CD4-positive, alpha-beta T cell treated with Interferon gamma for 1 hour (primary cell): ENCODE data around the gene PDE8B.

Experiments
- DNase-seq: peaks from one replicate; pipeline ENCODE4 v3.0.0-alpha.2; 2020

The PDE8B gene

DNA sequence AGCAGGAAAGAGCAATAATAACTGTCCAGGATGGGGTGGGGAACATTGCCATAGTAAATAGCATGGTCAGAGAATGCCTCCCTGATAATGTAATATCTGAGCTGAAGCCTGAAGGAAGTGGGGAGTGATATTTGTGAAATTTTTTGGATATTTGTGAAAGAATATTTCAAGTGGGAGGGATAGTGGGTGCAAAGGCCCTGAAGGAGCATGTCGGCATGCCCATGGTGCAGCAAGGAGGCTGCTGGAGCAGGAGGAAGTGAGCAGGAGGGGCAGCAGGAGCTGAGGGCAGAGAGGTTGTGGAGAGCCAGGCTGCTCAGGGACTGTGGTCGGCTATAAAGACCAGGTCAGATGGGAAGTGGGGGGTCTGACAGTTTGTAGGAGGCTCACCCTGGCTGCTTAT lies 21.1 kb upstream of the PDE8B start:
- DNase-seq: no peak

DNA sequence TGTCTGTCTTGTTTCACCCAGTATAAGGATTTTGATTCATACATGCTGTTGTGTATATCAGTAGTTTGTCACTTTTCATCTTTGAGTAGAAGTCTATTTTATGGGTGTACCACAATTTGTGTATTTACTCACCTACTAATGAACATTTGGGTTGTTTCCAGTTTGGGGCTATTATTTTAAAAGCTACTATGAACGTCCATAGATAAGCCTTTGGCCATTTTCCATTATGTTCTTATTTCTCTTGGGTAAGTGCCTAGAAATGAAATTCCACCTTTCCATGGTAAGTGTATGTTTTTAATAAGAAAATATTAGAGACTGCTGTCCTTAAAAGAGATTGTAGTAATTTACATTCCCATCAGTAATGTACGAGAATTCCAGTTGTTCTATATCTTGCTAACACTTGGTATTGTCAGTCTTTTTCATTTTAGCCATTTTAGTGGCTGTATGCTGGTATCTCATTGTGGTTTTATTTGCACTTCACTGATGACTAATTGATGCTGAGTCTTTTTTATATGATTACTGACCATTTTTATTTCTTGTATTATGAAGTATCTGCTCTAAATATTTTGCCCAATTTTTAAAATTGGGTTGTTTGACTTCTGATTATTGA lies 17.9 kb upstream of the PDE8B start:
- DNase-seq: no peak

DNA sequence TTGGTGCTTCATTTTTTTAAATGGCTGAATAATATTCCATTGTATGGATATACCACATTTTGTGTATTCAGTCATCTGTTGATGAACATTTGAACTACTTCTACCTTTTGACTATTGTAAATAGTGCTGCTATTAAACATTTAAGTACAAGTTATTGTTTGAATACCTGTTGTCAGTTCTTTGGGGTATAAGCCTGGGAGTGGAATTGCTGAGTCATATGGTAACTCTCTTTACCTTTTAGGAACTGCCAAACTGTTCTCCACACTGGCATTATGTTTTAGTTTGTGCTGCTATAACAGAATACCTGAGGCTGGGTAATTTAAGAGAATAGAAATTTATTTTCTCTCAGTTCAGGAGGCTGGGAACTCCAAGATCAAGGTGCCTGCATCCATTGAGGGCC lies 15.7 kb upstream of the PDE8B start:
- no peak for DNase-seq

DNA sequence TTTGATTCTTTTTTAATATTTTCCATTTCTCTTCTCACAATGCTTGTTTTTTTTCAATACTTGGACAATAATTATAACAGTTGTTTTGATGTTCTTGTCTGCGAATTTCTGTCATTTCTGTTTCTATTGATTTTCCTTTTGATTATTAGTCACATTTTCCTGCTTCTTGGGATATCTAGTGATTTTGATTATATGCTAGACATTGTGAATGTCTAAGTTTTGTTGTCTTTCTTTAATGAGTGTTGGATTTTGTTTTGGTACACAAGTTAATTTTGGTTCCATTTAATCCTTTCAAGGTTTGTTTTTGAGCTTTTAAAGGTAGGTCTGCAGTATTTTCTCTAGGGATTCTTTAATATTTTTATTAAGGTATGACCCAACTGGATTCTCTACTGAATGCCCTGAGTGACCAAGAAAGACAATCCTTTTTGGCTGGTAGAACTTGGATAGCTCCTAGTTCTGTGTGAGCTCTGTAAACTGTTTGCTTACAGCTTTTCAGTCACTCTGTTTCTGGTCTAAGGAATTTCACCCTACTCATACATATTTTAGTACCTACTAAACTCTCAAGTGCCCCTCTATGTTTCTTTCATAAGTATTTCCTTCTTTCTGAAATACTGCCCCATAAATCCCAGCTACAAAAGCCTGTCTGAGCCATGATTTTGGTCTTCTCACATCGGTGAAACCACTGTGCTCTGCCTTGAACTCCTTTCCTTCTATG lies 12.5 kb upstream of the PDE8B start:
- DNase-seq: no peak

DNA sequence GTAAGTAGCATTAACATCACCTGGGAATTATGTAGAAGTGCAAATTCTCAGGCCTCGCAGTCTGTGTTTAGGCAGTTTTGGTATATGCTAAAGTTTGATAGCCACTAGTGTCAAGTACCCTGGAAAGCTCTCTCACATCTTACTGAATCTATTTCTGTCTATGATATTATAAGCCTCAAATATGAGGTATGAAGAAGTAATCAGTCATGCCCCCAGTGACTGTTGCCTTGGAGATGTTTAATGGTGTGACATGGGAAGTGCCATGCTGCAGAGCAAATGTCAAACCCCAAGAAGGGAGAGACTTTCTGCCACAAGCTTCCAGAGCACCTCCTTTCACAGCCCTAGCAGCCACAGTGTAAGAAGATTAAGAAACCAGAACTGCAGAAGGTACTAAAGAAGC lies 9.8 kb upstream of the PDE8B start:
- no peak for DNase-seq

DNA sequence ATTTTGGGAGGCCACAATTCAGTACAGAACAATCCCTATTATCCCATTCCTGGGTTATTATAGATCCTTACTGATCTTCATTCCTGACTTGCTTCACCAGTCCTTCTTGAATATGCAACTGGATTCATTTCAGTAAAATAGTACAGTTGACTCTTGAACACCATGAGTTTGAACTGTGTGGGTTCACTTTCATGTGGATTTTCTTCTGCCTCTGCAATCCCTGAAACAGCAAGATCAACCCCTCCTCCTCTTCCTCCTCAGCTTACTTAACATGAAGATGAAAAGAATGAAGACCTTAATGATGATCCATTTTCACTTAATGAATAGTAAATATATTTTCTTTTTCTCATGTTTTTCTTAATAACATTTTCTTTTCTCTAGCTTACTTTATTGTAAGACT lies 8.3 kb upstream of the PDE8B start:
- DNase-seq: no peak

DNA sequence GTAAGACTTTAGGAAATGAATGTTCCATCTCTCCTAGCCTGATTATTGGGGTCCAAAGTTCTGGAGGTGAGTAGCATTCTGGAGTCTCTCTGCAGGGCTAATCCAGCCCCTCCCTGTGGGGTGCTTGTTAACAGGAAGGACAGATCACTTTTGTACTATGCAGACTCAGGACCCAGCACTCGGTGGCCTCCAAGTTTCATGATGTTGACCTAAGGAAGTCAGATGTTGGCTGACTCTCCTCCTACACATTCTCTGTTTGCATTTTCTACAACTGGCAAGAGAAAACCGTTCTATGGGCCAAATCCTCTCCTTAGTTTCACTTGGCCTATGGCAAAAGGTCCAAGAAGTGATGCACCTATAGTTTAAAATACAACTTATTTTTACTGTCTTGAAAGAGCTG lies 5.5 kb upstream of the PDE8B start:
- no peak for DNase-seq

DNA sequence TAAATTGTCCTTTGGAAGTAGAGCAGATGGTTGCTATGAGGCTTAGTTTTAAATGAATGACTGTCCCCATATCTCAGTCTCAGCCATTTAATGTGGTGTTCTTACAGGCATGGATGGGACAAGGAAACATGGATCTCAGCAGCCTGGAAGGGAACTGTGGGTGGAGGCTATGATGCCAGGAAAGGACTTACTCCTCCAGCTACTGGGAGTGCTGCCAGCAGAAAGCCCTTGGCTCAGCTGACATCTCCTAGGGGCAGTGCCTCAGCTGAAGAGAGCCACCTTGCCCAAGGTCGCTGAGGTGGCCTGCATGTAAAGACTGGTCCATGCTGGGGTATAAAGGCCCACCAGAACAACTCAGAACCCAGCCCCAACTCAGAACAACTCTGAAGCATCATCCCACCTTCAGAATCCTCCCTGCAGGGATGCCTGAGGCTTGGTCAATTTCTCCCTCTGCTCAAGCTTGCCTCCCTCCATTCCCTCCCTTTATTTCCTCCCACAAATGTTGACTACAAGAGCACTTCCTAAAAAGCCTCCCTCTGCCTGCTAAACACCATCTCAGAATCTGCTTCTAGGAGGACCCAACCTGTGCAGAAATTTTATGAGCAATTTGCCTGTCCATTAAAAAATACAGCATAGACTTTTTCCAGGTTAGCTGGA lies 1.8 kb upstream of the PDE8B start:
- DNase-seq: no peak

DNA sequence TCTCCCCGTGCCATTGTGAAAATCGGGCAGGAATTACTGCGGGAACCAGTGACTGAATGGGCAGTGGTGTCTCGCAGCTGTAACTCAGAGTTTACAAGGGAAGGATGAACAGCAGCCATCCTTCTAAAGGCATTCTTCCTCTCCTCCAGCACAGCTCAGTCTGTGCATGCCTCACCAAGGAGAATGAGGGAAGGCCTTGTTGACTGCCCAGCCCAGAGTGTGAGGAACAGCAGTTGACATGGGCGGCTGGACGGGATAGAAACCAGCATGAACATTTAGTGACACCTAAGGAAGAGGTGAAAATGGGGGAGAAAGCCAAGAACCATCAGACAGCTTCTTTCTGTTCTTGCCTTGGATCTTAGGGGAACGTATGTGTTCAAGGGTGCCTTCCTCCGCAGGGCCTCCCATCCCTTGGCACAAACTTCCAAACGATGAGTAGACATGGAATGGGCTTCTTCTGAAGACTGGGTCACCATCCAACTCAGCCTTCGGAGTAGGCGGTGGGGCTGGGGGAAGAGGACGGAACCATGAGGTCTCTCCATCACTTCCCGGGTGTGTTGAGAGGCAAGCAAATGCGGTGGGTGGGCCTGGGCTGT lies 887 bp upstream of the PDE8B start:
- no peak for DNase-seq

DNA sequence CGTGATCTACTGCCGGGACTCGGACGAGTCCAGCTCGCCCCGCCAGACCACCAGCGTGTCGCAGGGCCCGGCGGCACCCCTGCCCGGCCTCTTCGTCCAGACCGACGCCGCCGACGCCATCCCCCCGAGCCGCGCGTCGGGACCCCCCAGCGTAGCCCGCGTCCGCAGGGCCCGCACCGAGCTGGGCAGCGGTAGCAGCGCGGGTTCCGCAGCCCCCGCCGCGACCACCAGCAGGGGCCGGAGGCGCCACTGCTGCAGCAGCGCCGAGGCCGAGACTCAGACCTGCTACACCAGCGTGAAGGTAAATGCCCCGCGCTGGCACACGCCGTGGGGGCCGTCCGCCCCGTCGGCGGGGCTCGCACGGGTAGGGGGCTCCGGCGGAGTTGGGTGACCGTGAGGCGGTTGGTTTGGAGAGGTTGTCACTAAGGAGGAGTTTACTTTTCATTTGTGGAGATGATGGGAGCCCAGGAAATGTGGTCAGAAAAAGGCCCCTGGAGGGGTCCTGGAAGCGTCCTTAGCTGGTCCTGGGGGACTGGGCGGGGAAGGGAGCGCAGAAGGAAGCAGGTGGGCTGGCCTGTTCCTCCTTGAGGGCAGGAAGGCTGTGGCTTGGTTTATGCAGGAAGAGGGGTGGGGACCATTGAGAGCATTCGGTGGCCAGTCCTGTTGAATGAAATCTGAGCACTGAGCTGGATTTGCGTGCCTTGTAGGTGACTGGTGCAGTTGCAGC lies 647 bp downstream of the PDE8B start:
- no peak for DNase-seq

DNA sequence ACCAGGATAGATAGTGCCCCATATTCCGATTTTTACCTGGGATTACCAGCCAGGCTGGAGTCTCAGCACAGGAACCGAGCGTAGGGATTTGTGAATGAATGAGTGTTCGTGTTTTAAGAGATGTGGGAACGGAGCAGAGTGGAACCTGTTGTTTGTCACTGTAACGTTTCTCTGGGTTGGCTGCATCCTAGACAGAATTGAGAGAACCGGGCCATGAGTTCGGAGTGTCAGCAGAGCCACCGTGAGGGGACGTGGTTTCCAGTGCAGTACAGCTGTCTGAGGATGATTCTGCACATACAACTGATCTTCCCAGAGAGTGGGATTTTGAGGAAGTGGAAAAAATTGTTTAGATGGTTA lies 1.2 kb downstream of the PDE8B start:
- no peak for DNase-seq

DNA sequence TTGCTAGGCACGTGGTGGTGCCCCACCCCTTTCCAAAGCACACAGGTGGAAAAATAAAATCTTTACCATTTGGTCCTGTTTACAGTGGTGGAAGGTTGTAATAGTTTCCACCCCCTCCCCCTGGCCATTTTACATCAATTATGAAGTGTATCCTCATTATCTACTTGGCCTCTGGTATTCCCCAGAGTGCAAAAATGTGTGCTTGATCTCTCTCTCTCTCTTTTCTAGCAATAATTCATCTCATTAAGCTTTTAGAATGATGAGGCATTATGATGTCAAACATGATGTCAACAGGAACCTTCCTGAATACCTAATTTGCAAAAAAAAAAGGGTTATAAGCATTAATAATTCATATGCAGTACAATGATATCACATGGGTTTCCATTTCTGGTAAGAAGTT lies 3.1 kb downstream of the PDE8B start:
- no peak for DNase-seq

DNA sequence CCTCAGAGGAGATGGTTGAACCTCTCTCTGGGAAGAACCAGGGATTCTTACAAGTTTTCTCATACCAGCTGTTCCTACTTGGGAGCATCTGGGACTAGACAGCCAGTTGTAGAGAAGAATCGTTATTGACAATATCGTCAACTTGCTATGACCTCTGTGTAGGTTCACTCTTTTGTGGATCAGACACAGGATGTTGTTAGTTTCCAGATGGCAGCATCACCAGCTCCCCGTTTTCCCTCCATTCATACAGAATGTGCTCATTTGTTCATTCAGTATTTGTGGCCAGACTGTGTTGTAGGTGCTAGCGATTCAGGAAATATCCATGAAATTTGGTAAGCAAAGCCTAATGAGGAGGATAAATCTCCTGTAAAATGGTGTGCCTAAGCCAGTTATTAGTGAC lies 3.7 kb downstream of the PDE8B start:
- DNase-seq: no peak

DNA sequence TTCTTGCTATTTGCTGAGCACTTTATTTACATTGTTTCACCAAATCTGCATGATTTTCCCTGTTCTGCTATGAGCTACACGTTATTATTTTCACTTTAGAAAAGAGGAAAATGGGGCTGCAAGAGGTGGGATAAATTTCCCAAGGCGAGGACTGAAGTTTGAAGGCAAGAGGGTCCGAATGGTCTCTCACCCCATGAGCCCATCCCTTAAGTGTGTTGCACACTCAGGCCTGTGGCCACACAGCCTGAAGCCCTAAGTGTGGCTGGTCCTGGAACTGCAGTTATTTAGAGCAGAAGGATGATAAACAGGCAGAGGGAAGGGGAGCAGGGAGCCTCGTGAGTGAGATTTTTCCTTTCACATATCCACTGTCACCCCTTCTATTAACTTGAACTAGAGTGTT lies 7.8 kb downstream of the PDE8B start:
- no peak for DNase-seq

DNA sequence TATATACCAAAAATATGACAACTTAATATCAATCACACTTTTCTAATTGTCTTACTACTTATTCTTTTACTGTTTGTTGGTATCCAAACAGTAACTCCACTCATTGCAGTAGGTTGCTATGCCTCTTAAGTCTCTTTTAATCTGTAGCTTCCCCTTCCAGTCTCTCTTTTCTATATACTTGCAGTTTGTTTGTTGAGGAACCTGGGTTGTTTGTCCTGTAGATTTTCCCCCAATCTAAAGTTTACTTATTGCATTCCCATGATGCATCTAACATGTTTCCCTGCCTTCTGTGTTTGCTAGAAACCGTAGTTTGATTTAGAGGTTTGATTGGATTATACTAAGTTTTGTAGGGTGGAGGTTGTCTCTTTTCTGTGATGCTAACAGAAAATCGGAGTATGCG lies 10.6 kb downstream of the PDE8B start:
- DNase-seq: no peak

DNA sequence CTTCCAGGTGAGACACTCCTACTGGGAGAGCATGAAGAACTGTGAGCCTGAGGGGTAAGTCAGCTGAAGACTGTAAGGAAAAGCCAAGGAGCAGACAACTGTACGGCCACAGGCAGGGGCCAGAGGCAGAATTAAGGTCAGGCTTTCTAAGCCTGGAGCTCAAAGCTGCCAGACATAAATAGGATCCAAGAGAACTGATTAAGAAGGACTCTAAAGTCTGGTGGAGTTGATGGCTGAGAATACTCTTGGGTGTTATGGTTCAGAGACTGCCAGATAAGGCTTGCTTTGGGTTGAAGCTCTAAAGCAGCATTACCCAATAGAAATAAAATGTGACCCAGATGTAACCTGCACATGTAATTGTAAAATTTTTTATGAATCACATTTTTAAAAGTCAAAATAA lies 12.2 kb downstream of the PDE8B start:
- DNase-seq: no peak

DNA sequence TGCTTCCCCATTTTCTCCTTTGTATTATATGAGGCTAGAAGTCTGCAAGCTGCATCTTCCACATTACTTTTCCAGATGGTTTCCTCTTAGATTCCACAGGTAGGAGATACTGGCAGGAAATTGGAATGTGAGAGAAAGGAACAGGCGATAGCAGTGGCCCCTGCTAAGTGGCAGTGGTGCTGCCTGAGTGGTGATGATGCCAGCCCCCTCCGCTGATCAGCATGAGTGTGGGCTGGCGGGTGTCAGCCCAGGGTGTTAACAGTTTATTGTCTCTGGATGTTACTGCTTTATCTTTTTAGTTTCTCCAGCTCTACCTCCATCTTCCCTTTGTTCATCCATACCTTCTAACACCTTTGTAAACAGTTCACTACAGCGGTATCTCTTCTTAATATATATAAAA lies 13.2 kb downstream of the PDE8B start:
- DNase-seq: no peak

DNA sequence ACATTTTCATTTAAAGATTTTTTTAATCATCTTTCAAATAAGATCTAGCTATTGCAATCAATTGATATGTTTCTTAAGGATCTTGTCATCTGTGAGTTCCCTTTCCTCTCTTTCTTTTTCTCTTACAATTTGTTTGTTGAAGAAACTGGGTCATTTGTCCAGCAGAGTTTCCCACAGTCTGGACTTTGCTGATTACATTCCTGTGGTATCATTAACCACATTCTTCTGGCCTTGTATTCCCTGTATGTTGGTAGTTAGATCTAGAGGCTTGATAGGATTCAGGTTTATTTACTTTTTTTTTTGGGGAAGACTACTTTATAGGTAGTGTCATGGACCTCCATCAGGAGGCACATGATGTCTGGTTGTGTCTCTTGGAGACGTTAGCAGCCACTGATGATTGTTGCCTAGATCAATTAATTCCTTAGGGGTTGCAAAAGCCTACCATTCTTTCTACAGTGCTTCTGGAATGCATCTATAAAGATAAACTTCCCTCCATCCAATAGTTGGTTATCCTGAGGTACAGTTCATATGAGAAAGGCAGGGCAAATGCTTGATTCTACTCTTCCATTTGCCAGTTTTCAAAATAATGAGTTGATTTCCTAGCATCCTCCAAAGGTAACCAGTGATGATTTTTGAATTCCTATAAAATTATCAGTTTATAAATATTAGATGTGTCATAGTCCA lies 14.3 kb downstream of the PDE8B start:
- no peak for DNase-seq

DNA sequence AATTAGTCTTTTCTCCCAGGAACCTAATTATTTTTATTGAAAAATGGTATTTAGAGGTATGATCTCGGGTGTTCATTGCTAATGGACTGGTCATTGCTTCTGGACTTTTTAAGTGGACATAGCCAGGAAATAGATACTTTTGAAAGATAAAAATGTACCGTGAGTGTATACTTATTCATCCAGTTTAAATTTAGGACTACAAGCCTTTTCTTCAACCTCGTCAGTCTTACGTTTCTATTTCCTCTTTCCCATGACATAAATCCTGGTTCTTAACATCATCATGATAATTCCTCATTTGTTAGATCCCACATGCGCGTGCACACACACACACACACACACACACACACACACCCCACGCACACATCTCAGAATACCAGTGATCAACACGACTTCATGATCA lies 15.1 kb downstream of the PDE8B start:
- DNase-seq: no peak

DNA sequence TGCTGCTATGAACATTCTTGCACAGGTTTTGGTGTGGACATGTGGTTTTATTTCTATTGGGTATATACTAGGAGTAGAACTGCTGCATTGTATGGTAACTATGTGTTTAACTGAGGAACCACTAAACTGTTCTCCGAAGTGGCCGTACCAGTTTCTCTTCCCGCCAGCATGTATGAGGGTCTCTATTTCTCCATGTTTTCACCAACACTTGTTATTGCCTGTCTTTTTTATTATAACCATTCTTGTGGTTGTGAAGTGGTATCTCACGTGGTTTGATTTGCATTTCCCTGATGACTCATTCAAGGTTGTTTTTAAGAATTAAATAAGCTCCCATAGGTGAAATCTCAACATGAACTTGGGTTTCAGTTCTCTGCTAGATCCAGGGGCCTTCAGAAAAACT lies 19.4 kb downstream of the PDE8B start:
- no peak for DNase-seq

DNA sequence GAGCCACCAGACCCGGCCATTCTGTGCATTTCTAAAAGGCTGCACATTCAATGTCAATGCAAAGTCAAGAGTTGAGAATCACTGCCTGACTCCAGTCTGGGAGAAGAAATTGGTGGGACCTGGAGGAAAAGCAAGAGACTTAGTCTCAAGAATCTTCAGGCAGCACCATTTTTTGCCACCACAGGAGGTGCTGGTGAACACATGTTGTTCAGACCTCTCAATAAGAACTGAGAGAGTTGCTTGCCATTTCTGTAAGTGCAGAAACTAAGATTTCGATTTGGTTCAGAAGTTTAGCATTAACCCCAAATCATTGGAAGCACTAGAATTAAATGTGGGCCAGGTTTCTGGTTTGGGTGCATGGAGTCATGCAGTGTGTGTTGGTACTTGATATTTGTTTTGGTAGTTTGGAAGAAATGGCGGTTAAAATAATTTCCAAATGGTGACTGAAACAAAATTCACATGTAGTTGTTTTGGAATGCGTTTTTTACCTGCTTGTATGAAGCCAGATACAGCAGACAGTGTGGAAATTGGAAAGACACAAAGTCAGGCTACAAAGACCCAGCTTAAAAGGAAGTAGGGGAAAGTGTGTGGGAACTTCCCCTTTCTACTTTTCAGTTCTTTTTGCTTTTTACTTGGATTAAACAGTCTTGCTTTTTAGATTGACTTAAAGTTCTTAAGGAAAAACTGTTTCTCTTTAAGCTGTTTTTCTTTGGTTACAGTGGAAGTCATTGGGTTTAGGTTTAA lies 20.4 kb downstream of the PDE8B start:
- DNase-seq: no peak

DNA sequence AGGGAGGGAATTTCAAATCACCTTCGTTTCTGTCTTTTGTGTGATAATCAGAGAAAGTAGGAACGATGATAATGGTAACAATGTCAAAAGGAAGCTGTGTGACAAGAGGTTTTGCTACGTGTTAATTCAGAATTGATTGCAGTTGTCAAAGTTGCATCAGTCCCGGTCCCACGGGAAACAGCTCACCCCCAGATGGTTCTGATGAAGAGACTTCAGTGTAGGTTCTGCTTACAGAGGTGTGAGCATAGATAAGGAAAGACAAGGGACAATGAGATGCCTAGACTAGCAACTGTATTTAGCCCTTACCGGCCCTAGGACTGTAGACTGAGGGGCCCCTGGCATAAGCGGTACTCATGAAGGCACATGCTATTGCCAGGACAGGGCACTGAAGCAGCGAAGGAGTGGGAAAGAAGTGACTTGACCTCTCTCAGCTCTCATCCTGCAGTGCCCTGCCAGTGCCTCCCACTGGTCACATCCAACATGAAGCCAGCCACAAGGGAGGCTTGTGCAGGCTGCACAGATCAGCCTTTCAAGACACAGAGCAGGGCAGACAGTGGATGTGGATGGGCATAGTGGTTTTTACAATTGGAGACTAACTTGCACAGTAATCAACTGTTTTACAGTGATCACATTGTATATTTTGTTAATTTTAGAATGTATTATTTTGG lies 21.1 kb downstream of the PDE8B start:
- no peak for DNase-seq
